Activated CD8-positive, alpha-beta T cell treated with anti-CD3 and anti-CD28 coated beads for 36 hours (primary cell): ENCODE measurements around the gene GRIK3. TPM values are rescaled to one million over a fixed set of nuclear protein-coding genes. Genes with fewer than 3 reads are reported as not detected.

Experiments used
- ATAC-seq: fragments of 200-7000 bp; cut with Tn5 transposase; one replicate; pipeline ENCODE4 v1.10.0; 2021; ENCODE audit warnings: mild to moderate bottlenecking, moderate library complexity
- CTCF ChIA-PET: fragments of 350-600 bp; sonication (Branson Sonifier 250); formaldehyde crosslinking; loops from one replicate; lab custom pipeline; 2021; ENCODE audit warnings: antibody characterized with exemption; lab: Charles Lee
- POLR2A ChIA-PET: fragments of 350-600 bp; sonication (Branson Sonifier 250); formaldehyde crosslinking; loops from one replicate; lab custom pipeline; 2021; ENCODE audit warnings: antibody characterized with exemption; lab: Charles Lee
- DNase-seq: peaks from one replicate; pipeline ENCODE4 v3.0.0-alpha.2; 2020
- H3K27ac Mint-ChIP-seq: one replicate; pipeline ENCODE4 v1.8.0; 2021; ENCODE audit warnings: mild to moderate bottlenecking, mixed read lengths
- H3K27me3 Mint-ChIP-seq: one replicate; pipeline ENCODE4 v1.8.0; 2021; ENCODE audit warnings: mixed read lengths
- H3K36me3 Mint-ChIP-seq: one replicate; pipeline ENCODE4 v1.8.0; 2021; ENCODE audit warnings: low read depth, mixed read lengths
- H3K4me1 Mint-ChIP-seq: one replicate; pipeline ENCODE4 v1.8.0; 2021; ENCODE audit warnings: low read depth, mixed read lengths
- H3K4me3 Mint-ChIP-seq: one replicate; pipeline ENCODE4 v1.8.0; 2021; ENCODE audit warnings: mild to moderate bottlenecking, moderate library complexity, mixed read lengths
- H3K9me3 Mint-ChIP-seq: one replicate; pipeline ENCODE4 v1.8.0; 2021; ENCODE audit warnings: mixed read lengths
- intact Hi-C: fragments of 100-400 bp; cut with micrococcal nuclease; formaldehyde crosslinking; loops from one replicate; pipeline ENCODE4 v1.10.0; 2022
- total RNA-seq, 2 experiments: library from RNA; stranded (reverse); gene quantifications; one replicate each; pipeline ENCODE4 v1.2.3, GENCODE V29; 2021
- TF ChIP-seq, protein P1 (sequence below): fragments of 200-600 bp; IDR thresholded peaks from one replicate; pipeline ENCODE4 v1.8.0; 2022; ENCODE audit warnings: antibody characterized with exemption, mild to moderate bottlenecking

GRIK3 gene
- total RNA-seq, 2 experiments from 2014 or later: not detected

GRCh38 chr1:37018510-37018909, 15.8 kb downstream of the GRIK3 start:
- ChIA-PET CTCF (no interaction called here), POLR2A (no interaction called here)

DNA sequence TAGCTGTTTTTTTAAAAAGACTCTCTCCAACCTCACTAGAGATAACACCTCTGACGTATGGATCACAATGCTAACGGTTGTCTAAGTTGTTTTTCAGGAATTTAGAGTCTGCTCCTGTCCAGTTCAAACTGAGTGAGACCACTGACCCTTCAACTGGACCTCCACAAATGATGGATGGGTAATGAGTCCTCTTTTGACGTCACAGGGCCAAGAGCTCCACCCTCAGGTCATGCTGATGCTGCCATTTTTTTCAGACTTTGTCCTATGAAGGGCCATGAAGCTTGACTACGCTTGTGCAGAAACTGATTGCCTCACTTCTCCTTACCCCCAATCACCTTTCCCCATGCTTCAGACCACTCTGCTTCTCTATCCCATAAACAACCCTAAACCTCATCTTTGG, 16.6 kb downstream of the GRIK3 start:
- TF ChIP-seq, protein P1, sequence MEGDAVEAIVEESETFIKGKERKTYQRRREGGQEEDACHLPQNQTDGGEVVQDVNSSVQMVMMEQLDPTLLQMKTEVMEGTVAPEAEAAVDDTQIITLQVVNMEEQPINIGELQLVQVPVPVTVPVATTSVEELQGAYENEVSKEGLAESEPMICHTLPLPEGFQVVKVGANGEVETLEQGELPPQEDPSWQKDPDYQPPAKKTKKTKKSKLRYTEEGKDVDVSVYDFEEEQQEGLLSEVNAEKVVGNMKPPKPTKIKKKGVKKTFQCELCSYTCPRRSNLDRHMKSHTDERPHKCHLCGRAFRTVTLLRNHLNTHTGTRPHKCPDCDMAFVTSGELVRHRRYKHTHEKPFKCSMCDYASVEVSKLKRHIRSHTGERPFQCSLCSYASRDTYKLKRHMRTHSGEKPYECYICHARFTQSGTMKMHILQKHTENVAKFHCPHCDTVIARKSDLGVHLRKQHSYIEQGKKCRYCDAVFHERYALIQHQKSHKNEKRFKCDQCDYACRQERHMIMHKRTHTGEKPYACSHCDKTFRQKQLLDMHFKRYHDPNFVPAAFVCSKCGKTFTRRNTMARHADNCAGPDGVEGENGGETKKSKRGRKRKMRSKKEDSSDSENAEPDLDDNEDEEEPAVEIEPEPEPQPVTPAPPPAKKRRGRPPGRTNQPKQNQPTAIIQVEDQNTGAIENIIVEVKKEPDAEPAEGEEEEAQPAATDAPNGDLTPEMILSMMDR: no peak
- Mint-ChIP-seq H3K4me3 (no peak overlapping the region), H3K36me3 (no peaks in the 10 kb centered on the region), H3K4me1 (no peaks in the 10 kb centered on the region), H3K9me3 (no peaks in the 10 kb centered on the region), H3K27me3 (peaks cover 17% of the 10 kb centered on the region), H3K27ac (no peak overlapping the region)
- ChIA-PET POLR2A (no interaction called here), CTCF (no interaction called here)
- intact Hi-C loops: no loop called here
- ATAC-seq: no peak
- no peak for DNase-seq

More at GRCh38 chr1:37018510-37018909, 15.8 kb downstream of the GRIK3 start:
- intact Hi-C loops: no loop called here
- peaks cover 17% of the 10 kb centered on the region for H3K27me3 Mint-ChIP-seq
- H3K9me3 Mint-ChIP-seq: no peaks in the 10 kb centered on the region
- DNase-seq (no peak), ATAC-seq (no peak)
- no peaks in the 10 kb centered on the region for H3K4me1 Mint-ChIP-seq
- TF ChIP-seq, protein P1: no peak
- H3K4me3 Mint-ChIP-seq: no peak overlapping the region
- H3K36me3 Mint-ChIP-seq: no peaks in the 10 kb centered on the region
- no peak overlapping the region for H3K27ac Mint-ChIP-seq

GRCh38 chr1:37016121-37016520, 18.2 kb downstream of the GRIK3 start:
- TF ChIP-seq, protein P1: no peak
- no peaks in the 10 kb centered on the region for H3K4me1 Mint-ChIP-seq
- intact Hi-C loops: no loop called here
- no peak overlapping the region for H3K27ac Mint-ChIP-seq
- no peak overlapping the region for H3K4me3 Mint-ChIP-seq
- no peaks in the 10 kb centered on the region for H3K36me3 Mint-ChIP-seq
- ChIA-PET CTCF (no interaction called here), POLR2A (no interaction called here)
- ATAC-seq: no peak
- H3K27me3 Mint-ChIP-seq: peaks cover 15% of the 10 kb centered on the region
- H3K9me3 Mint-ChIP-seq: no peaks in the 10 kb centered on the region
- DNase-seq: no peak

- H3K27me3 Mint-ChIP-seq: peaks cover 13% of the 10 kb centered on the region
- H3K9me3 Mint-ChIP-seq: no peaks in the 10 kb centered on the region
- H3K4me1 Mint-ChIP-seq: no peaks in the 10 kb centered on the region
- intact Hi-C loops: no loop called here
- POLR2A ChIA-PET: no interaction called here
- TF ChIP-seq, protein P1: no peak
- H3K36me3 Mint-ChIP-seq: no peaks in the 10 kb centered on the region
- no peak for DNase-seq
- ATAC-seq: no peak
- no peak overlapping the region for H3K4me3 Mint-ChIP-seq
- no peak overlapping the region for H3K27ac Mint-ChIP-seq
- CTCF ChIA-PET: no interaction called here
Measured at GRCh38 chr1:37015713-37016112, 18.6 kb downstream of the GRIK3 start.

- Mint-ChIP-seq H3K4me1 (no peaks in the 10 kb centered on the region), H3K4me3 (no peak overlapping the region), H3K36me3 (no peaks in the 10 kb centered on the region), H3K9me3 (no peaks in the 10 kb centered on the region), H3K27ac (no peak overlapping the region), H3K27me3 (no peaks in the 10 kb centered on the region)
- intact Hi-C loops: no loop called here
- DNase-seq (no peak), ATAC-seq (no peak)
- TF ChIP-seq, protein P1: no peak
- POLR2A ChIA-PET: no interaction called here
- CTCF ChIA-PET: no interaction called here
Measured at GRCh38 chr1:37012226-37012625, 22.1 kb downstream of the GRIK3 start.
